GM06990 (cell line): Measurements from ENCODE around the gene MTUS2.

Experiments used
- DNase-seq: peaks from one replicate; pipeline ENCODE4 v3.0.0-alpha.2; 2011; ENCODE audit not compliant: insufficient read length; ENCODE audit errors: extremely low read depth
- H3K27me3 ChIP-seq: replicated peaks from 2 replicates; pipeline ENCODE4 v1.6.0; 2011; ENCODE audit warnings: low read length; ENCODE audit not compliant: control insufficient read depth, insufficient read depth
- H3K36me3 ChIP-seq: 2 replicates; pipeline ENCODE4 v1.5.1; 2011; ENCODE audit warnings: low read length; ENCODE audit not compliant: control insufficient read depth, insufficient read depth
- H3K4me3 ChIP-seq: replicated peaks from 2 replicates; pipeline ENCODE4 v1.5.1; 2011; ENCODE audit warnings: low read depth, mild to moderate bottlenecking, control low read depth, low read length
- CTCF ChIP-seq: IDR thresholded peaks from 2 replicates; pipeline ENCODE4 v1.5.1; 2011; ENCODE audit warnings: low read length, control low read depth, mild to moderate bottlenecking, inconsistent platforms; ENCODE audit not compliant: insufficient read depth, poor library complexity, severe bottlenecking

The MTUS2 gene

GRCh38 chr13:28805193-28805819, 14.8 kb upstream of the MTUS2 start:
- TF ChIP-seq CTCF, result peak; percentile 49
- peak; percentile 12 for DNase-seq
- Histone ChIP-seq H3K36me3 (no peaks in the 10 kb centered on the region), H3K4me3 (no peak overlapping the region), H3K27me3 (no peaks in the 10 kb centered on the region)

- no peak for TF ChIP-seq CTCF
- H3K27me3 ChIP-seq, result no peaks in the 10 kb centered on the region; the same call in 1 of the 2 replicates
- H3K36me3 ChIP-seq, result no peaks in the 10 kb centered on the region
- DNase-seq, result no peak
- no peak overlapping the region for H3K4me3 ChIP-seq
Observed at GRCh38 chr13:28817204-28817603, 2.9 kb upstream of the MTUS2 start.

- Histone ChIP-seq H3K27me3 (no peaks in the 10 kb centered on the region; the same call in 1 of the 2 replicates), H3K4me3 (peak overlapping the region; percentile 6; the same call in 1 of the 2 replicates), H3K36me3 (no peaks in the 10 kb centered on the region)
- peak; percentile 5 for DNase-seq
- no peak for TF ChIP-seq CTCF
Observed at GRCh38 chr13:28819046-28819730, 951 bp upstream of the MTUS2 start.

GRCh38 chr13:28819735-28820098, 422 bp upstream of the MTUS2 start:
- peak; percentile 0 for TF ChIP-seq CTCF
- Histone ChIP-seq H3K4me3 (peak overlapping the region; percentile 6; the same call in 1 of the 2 replicates), H3K36me3 (no peaks in the 10 kb centered on the region), H3K27me3 (no peaks in the 10 kb centered on the region; the same call in 1 of the 2 replicates)
- DNase-seq, result peak; percentile 54

DNA sequence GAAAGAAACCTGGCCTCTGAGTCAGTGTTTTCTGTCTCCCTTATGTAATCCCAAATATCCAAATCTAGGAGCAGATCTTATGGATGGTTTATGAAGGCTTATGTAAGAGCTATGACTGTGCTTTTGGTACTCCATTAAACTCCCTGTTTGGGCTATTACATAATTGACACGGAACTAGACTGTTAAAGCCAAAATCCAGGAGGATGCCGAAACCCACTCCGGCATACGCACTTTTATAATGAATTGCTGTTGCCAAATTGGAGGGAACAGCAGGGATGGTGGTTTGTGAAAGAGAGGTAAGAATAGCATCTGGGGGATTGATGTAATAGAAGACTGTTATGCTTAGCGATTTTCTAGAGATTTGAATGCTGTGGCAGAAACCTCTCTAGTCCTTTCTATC, 2.0 kb downstream of the MTUS2 start:
- Histone ChIP-seq H3K4me3 (no peak overlapping the region), H3K36me3 (no peaks in the 10 kb centered on the region), H3K27me3 (no peaks in the 10 kb centered on the region; the same call in 1 of the 2 replicates)
- no peak for TF ChIP-seq CTCF
- DNase-seq, result no peak

DNA sequence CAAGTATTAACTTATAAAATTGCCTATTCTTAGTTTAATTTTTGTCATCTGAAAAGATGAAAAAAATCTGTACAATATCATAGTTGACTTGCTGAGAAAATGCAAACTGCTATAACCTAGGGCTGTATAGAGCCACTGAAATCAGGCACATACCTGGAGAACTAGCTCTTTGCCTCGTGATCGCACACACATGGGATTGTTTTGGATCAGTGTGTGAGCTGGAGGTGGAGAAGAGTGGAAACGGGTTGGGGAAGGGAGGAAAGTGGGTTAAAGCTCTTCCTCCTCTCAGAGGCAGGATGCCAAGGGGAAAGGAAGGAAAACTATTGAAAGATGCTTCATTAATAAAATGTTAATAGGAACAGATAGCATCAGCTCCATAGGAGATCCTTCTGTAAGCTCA, 2.7 kb downstream of the MTUS2 start:
- no peak for DNase-seq
- no peaks in the 10 kb centered on the region for H3K36me3 ChIP-seq
- H3K4me3 ChIP-seq, result no peak overlapping the region
- TF ChIP-seq CTCF, result no peak
- H3K27me3 ChIP-seq, result no peaks in the 10 kb centered on the region; the same call in 1 of the 2 replicates
